HepG2 (cell line): Measurements from ENCODE around the gene GREM2. TPM values are rescaled to one million over a fixed set of nuclear protein-coding genes. Genes with fewer than 3 reads are reported as not detected.

Experiments used
- ATAC-seq: fragments of 200-7000 bp; cut with Tn5 transposase; 3 replicates; pipeline ENCODE4 v1.9.1; 2020; ENCODE audit warnings: mild to moderate bottlenecking, moderate library complexity
- BruUV-seq: library from RNA; stranded (reverse); fragments of 400-500 nt; replicated peaks from 2 replicates; lab custom pipeline; 2021; lab: Mats Ljungman, UMichigan
- CTCF ChIA-PET: fragments of 300-600 bp; formaldehyde crosslinking; extraction: SDS; loops from one replicate; lab custom pipeline; 2021; ENCODE audit warnings: low total read pairs, inconsistent platforms, low intra/inter-chr PET ratio; lab: Yijun Ruan, JAX
- POLR2A ChIA-PET: fragments of 350-600 bp; sonication (Branson Sonifier 250); formaldehyde crosslinking; loops from one replicate; lab custom pipeline; 2020; ENCODE audit warnings: antibody characterized with exemption, inconsistent platforms; lab: Yijun Ruan, JAX
- DNase-seq: peaks from one replicate; pipeline ENCODE4 v3.0.0-alpha.2; 2015; ENCODE audit warnings: low spot score
- FAIRE-seq: peaks from 3 replicates; lab custom pipeline; 2011; peaks lifted over from hg19 to GRCh38; lab: Jason Lieb, UNC
- H2AFZ ChIP-seq: one replicate; pipeline ENCODE4 v1.6.1; 2011; ENCODE audit warnings: low read length, inconsistent platforms
- H3K27ac ChIP-seq: fragments of 300-600 bp; 3 replicates; pipeline ENCODE4 v1.8.0; 2011; ENCODE audit warnings: mixed run types, mild to moderate bottlenecking, mixed read lengths, low read length, inconsistent platforms; ENCODE audit not compliant: insufficient read depth; ENCODE audit errors: extremely low read length
- H3K27me3 ChIP-seq, 2 experiments: fragments of 200-600 bp in 1 of 2; 2 replicates in 1 of 2; 3 replicates in 1 of 2; pipeline versions ENCODE4 v1.6.0 to v1.8.0; 2011; ENCODE audit warnings: low read length in 2 of 2, mild to moderate bottlenecking in 2 of 2, moderate library complexity in 2 of 2, inconsistent platforms in 1 of 2; ENCODE audit not compliant: insufficient read depth in 2 of 2, control insufficient read depth in 1 of 2
- H3K36me3 ChIP-seq, 2 experiments: fragments of 200-600 bp in 1 of 2; replicated peaks in 1 of 2; 2 replicates in 1 of 2; 3 replicates in 1 of 2; pipeline versions ENCODE4 v1.5.1 to v1.8.0; 2011; ENCODE audit warnings: low read length in 2 of 2, inconsistent platforms in 1 of 2; ENCODE audit not compliant: insufficient read depth in 2 of 2, control insufficient read depth in 1 of 2
- H3K4me1 ChIP-seq: 2 replicates; pipeline ENCODE4 v1.5.1; 2012; ENCODE audit warnings: low read length, inconsistent platforms; ENCODE audit not compliant: insufficient read depth
- H3K4me2 ChIP-seq: 2 replicates; pipeline ENCODE4 v1.6.0; 2011; ENCODE audit warnings: low read depth, low read length, inconsistent platforms
- H3K4me3 ChIP-seq, 3 experiments: fragments of 200-600 bp in 1 of 3; sonication (generic), shearing (Covaris generic) in 1 of 3; replicated peaks in 1 of 3; 2 replicates each; pipeline ENCODE4 v1.5.1; 2011 to 2016; ENCODE audit warnings: low read length in 3 of 3, inconsistent platforms in 2 of 3, low read depth in 2 of 3, mild to moderate bottlenecking in 2 of 3, control low read depth in 1 of 3, mixed read lengths in 1 of 3; ENCODE audit not compliant: insufficient read depth in 1 of 3
- H3K79me2 ChIP-seq: one replicate; pipeline ENCODE4 v1.6.1; 2011; ENCODE audit warnings: low read length, inconsistent platforms; ENCODE audit not compliant: insufficient read depth
- H3K9ac ChIP-seq: 2 replicates; pipeline ENCODE4 v1.6.0; 2011; ENCODE audit warnings: mild to moderate bottlenecking, low read depth, low read length, inconsistent platforms; ENCODE audit not compliant: insufficient read depth
- H3K9me3 ChIP-seq: 2 replicates; pipeline ENCODE4 v1.5.1; 2012; ENCODE audit warnings: mild to moderate bottlenecking, low read length
- H4K20me1 ChIP-seq: 2 replicates; pipeline ENCODE4 v1.6.0; 2011; ENCODE audit warnings: inconsistent platforms, mild to moderate bottlenecking, low read length, moderate library complexity; ENCODE audit not compliant: insufficient read depth
- AHR ChIP-seq: IDR thresholded peaks from 2 replicates; pipeline ENCODE4 v1.6.1; 2018; ENCODE audit warnings: missing genetic modification reagents, missing compliant biosample characterization
- CEBPZ ChIP-seq: IDR thresholded peaks from 2 replicates; pipeline ENCODE4 v1.6.1; 2012; ENCODE audit warnings: low read length, improper control_type of control experiment
- EED ChIP-seq: sonication (generic); formaldehyde crosslinking; IDR thresholded peaks from 2 replicates; pipeline ENCODE4 v1.5.0; 2020; ENCODE audit warnings: mild to moderate bottlenecking, missing genetic modification reagents
- HNF4G ChIP-seq, 2 experiments: sonication (generic) in 1 of 2; formaldehyde crosslinking in 1 of 2; IDR thresholded peaks; 2 replicates each; pipeline versions ENCODE4 v1.4.0 to v1.6.1; 2011 to 2020; ENCODE audit warnings: borderline replicate concordance in 2 of 2, low read depth in 2 of 2, mild to moderate bottlenecking in 2 of 2, low read length in 1 of 2, missing genetic modification reagents in 1 of 2, moderate library complexity in 1 of 2
- IKZF4 ChIP-seq: sonication (generic); formaldehyde crosslinking; IDR thresholded peaks from 2 replicates; pipeline ENCODE4 v1.5.1; 2020; ENCODE audit warnings: borderline replicate concordance, mild to moderate bottlenecking, low read depth, missing genetic modification reagents; ENCODE audit errors: not compliant biosample characterization
- KAT2B ChIP-seq: fragments of 150-350 bp; IDR thresholded peaks from 2 replicates; pipeline ENCODE4 v1.6.1; 2014; ENCODE audit warnings: low read depth, low read length, borderline replicate concordance
- NCOA2 ChIP-seq: sonication (generic); formaldehyde crosslinking; IDR thresholded peaks from 2 replicates; pipeline ENCODE4 v1.8.0; 2022; ENCODE audit warnings: inconsistent platforms
- NFYB ChIP-seq: sonication (generic); formaldehyde crosslinking; IDR thresholded peaks from 2 replicates; pipeline ENCODE4 v1.4.0; 2020; ENCODE audit warnings: missing genetic modification reagents
- NR2C2 ChIP-seq: sonication (generic); formaldehyde crosslinking; IDR thresholded peaks from 2 replicates; pipeline ENCODE4 v1.4.0; 2020; ENCODE audit warnings: missing genetic modification reagents, mild to moderate bottlenecking, moderate library complexity, borderline replicate concordance
- SNAPC4 ChIP-seq: sonication (generic); formaldehyde crosslinking; IDR thresholded peaks from 2 replicates; pipeline ENCODE4 v1.4.0; 2020; ENCODE audit warnings: mild to moderate bottlenecking, missing genetic modification reagents
- ZBTB43 ChIP-seq: sonication (generic); formaldehyde crosslinking; conservative IDR thresholded peaks from 2 replicates; pipeline ENCODE4 v1.4.0; 2020; ENCODE audit warnings: missing genetic modification reagents
- ZMYM4 ChIP-seq: sonication (generic); formaldehyde crosslinking; IDR thresholded peaks from 2 replicates; pipeline ENCODE4 v1.8.1; 2023; ENCODE audit warnings: mild to moderate bottlenecking, missing genetic modification reagents
- in situ Hi-C: cut with HindIII; loops from 2 replicates; pipeline ENCODE4 v1.10.0; 2017; ENCODE audit warnings: low pct_unique_long_range_greater_than_20kb; ENCODE audit not compliant: extremely low pct_ligation_motif_present
- intact Hi-C: fragments of 100-400 bp; cut with micrococcal nuclease; formaldehyde crosslinking; loops from one replicate; pipeline ENCODE4 v1.10.0; 2022; ENCODE audit not compliant: unreplicated experiment
- polyA plus RNA-seq, 8 experiments: library from polyadenylated mRNA; depleted of rRNA in 3 of 8; stranded (reverse) in 7 of 8; unstranded in 1 of 8; fragments of >200 nt; fragmentation: Illumina TruSeq in 4 of 8; extraction: Trizol in 4 of 8; gene quantifications; 2 replicates each; pipeline versions ENCODE4 v1.2.1 to v1.2.3, GENCODE V29; 2011 to 2016; ENCODE audit warnings: low read depth in 4 of 8, missing spikeins in 1 of 8, mixed read lengths in 1 of 8; ENCODE audit not compliant: insufficient read depth in 1 of 8
- total RNA-seq, 5 experiments: library from RNA; depleted of rRNA; stranded (reverse); fragments of >200 nt; fragmentation: Illumina TruSeq; extraction: Trizol; gene quantifications; 2 replicates each; pipeline ENCODE4 v1.2.3, GENCODE V29; 2016; ENCODE audit warnings: low read depth in 1 of 5

Gene GREM2
- total and polyA plus RNA-seq, 2 of the 13 experiments (the other 11 are each of a cell fraction or from before 2014, with no cell fraction given), result 0.07 TPM; not detected in 1

- TF ChIP-seq ZBTB43 (no peak), CEBPZ (no peak), ZMYM4 (CRISPR knock-in tag) (no peak), NCOA2 (CRISPR knock-in tag) (no peak), NR2C2 (no peak), HNF4G (IDR thresholded peaks at IDR 0.05; ENCODE audit: borderline replicate concordance, low read depth, low read length) (no peak), HNF4G (CRISPR knock-in tag; IDR thresholded peaks at IDR 0.05; ENCODE audit: borderline replicate concordance, low read depth) (no peak)
These were observed 143.3 kb downstream of the GREM2 start (continued) for GRCh38 chr1:240468656-240469055.

GRCh38 chr1:240467895-240468294, 144.1 kb downstream of the GREM2 start:
- Histone ChIP-seq H3K4me2 (no peak overlapping the region), H2AFZ (no peak overlapping the region), H3K79me2 (no peaks in the 10 kb centered on the region), H3K4me1 (no peaks in the 10 kb centered on the region), H3K4me3 (no peak overlapping the region), H3K36me3 (no peaks in the 10 kb centered on the region), H3K9me3 (no peaks in the 10 kb centered on the region), H3K27me3 (no peaks in the 10 kb centered on the region; a peak in 1 of 5 replicates), H4K20me1 (no peaks in the 10 kb centered on the region), H3K9ac (no peak overlapping the region), H3K27ac (no peak overlapping the region)
- FAIRE-seq (no peak), ATAC-seq (no peak), DNase-seq (no peak)
- BruUV-seq, result no TSS peak
- ChIA-PET CTCF (no interaction called here), POLR2A (no interaction called here)
- intact Hi-C loops (no loop called here), in situ Hi-C loops (no loop called here)
- TF ChIP-seq SNAPC4 (CRISPR knock-in tag) (no peak), EED (no peak), NFYB (CRISPR knock-in tag) (no peak), IKZF4 (CRISPR knock-in tag) (no peak), KAT2B (no peak), AHR (CRISPR knock-in tag) (no peak)
